VCaP (cell line): ENCODE results near the gene TOGARAM1.

Source experiments
- H3K27ac ChIP-seq: fragments of 450-650 bp; 2 replicates; pipeline ENCODE4 v1.5.1; 2017
- TF ChIP-seq, protein P1 (sequence below): fragments of 450-650 bp; conservative IDR thresholded peaks from 2 replicates; pipeline ENCODE4 v1.5.1; 2017; ENCODE audit warnings: mild to moderate bottlenecking, moderate library complexity

TOGARAM1 gene

DNA sequence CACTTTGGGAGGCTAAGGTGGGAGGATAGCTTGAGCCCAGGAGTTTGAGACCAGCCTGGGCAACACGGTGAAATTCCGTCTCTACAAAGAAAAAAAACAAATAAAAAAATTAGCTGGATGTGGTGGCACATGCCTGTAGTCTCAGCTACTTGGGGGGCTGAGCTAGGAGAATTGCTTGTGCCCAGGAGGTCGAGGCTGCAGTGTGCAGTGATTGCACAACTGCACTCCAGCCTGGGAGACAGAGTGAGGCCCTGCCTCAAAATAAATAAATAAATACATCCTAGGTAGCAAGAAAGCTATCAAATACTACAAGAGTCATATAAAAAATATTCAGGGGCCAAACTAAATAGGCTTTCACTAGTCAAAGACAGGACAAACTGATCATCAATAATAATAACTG is 6.5 kb upstream of the TOGARAM1 start:
- TF ChIP-seq, protein P1, sequence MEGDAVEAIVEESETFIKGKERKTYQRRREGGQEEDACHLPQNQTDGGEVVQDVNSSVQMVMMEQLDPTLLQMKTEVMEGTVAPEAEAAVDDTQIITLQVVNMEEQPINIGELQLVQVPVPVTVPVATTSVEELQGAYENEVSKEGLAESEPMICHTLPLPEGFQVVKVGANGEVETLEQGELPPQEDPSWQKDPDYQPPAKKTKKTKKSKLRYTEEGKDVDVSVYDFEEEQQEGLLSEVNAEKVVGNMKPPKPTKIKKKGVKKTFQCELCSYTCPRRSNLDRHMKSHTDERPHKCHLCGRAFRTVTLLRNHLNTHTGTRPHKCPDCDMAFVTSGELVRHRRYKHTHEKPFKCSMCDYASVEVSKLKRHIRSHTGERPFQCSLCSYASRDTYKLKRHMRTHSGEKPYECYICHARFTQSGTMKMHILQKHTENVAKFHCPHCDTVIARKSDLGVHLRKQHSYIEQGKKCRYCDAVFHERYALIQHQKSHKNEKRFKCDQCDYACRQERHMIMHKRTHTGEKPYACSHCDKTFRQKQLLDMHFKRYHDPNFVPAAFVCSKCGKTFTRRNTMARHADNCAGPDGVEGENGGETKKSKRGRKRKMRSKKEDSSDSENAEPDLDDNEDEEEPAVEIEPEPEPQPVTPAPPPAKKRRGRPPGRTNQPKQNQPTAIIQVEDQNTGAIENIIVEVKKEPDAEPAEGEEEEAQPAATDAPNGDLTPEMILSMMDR = no peak
- H3K27ac ChIP-seq = no peak overlapping the region

GRCh38 chr14:44956866-44957265 is 5.1 kb upstream of the TOGARAM1 start:
- TF ChIP-seq, protein P1 = no peak
- H3K27ac ChIP-seq = no peak overlapping the region

DNA sequence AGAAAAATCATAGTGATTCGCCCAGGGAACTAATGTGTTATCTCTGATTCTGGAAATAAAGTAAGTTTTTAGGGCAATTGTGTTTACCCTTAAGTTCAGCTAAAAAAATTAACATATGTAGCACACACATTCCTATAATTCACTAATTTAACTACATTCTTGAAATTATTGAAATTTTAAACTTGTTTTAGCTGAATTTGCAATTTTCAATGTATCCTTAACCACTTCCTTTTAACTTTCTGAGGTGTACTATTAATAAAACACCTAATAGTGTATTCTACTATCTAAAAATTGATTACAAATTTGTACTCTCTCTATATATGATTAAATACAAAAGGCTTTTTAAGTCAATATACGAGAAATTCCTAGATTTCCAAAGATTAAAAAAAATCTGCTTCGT is 2.5 kb upstream of the TOGARAM1 start:
- TF ChIP-seq, protein P1 = no peak
- H3K27ac ChIP-seq = peak overlapping the region; percentile 97

GRCh38 chr14:44960146-44960545 is 1.8 kb upstream of the TOGARAM1 start:
- TF ChIP-seq, protein P1 = no peak
- peak overlapping the region; percentile 97 for H3K27ac ChIP-seq

GRCh38 chr14:44960646-44961045 is 1.3 kb upstream of the TOGARAM1 start:
- peak overlapping the region; percentile 97 for H3K27ac ChIP-seq
- TF ChIP-seq, protein P1 = no peak

- peak overlapping the region; percentile 97 for H3K27ac ChIP-seq
- TF ChIP-seq, protein P1 = no peak
These were observed 838 bp upstream of the TOGARAM1 start for GRCh38 chr14:44961151-44961553.

GRCh38 chr14:44962334-44963043 is 499 bp downstream of the TOGARAM1 start:
- TF ChIP-seq, protein P1 = no peak
- H3K27ac ChIP-seq = peak overlapping the region; percentile 97
